GM12892 (cell line): ENCODE measurements around the gene HOXD9.

Experiments
- POLR2A ChIP-seq: IDR thresholded peaks from 2 replicates; pipeline ENCODE4 v1.6.1; 2011; ENCODE audit warnings: low read depth, low read length, control low read depth
- POLR2AphosphoS5 ChIP-seq: IDR thresholded peaks from 2 replicates; pipeline ENCODE4 v1.6.1; 2011; ENCODE audit warnings: low read depth, low read length, control low read depth

DNA sequence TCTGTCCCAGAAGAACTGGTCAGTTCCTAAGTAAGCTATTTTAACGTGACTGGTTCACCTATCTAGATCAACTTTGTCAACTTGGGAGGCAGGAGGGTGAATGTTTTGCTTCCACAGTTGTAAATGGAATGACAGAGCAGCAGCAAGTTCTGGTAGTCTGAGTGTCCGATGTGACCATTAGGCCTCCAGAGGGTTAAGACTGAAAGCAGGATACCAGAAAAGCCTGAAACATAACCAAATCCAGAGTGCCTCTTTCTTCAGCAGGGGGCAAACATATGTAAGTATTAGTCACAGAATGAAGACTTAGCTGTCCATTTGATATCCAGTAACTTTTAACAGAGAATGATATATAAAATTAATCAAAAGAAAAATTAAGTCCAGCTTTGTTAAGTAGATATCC lies 43.8 kb downstream of the HOXD9 start:
- TF ChIP-seq POLR2A (no peak), POLR2AphosphoS5 (no peak)
